Liver (tissue), 9 donors: ENCODE results near the gene BARHL1. TPM values are rescaled to one million over a fixed set of nuclear protein-coding genes. Genes with fewer than 3 reads are reported as not detected.
A peak's percentile ranks its signal among the peaks of the same experiment; 100 is the strongest.

Experiments
- DNase-seq: peaks from one replicate; pipeline ENCODE4 v3.0.0-alpha.2; 2017; ENCODE audit warnings: low spot score
- H3K27ac ChIP-seq, 2 donors: one replicate each; pipeline ENCODE4 v1.7.0; 2013; ENCODE audit warnings: inconsistent platforms in 2 of 2, low read length in 2 of 2, control low read depth in 1 of 2, low read depth in 1 of 2, mild to moderate bottlenecking in 1 of 2
- H3K27me3 ChIP-seq, 4 donors: one replicate each; pipeline versions ENCODE4 v1.6.1 to v1.7.0; 2013; ENCODE audit warnings: low read length in 3 of 4, inconsistent platforms in 1 of 4, mild to moderate bottlenecking in 1 of 4, moderate library complexity in 1 of 4; ENCODE audit not compliant: control insufficient read depth in 4 of 4, insufficient read depth in 4 of 4
- H3K36me3 ChIP-seq, 4 donors: one replicate each; pipeline versions ENCODE4 v1.6.1 to v1.7.0; 2013; ENCODE audit warnings: low read length in 3 of 4, mild to moderate bottlenecking in 3 of 4, low read depth in 1 of 4, moderate library complexity in 1 of 4; ENCODE audit not compliant: control insufficient read depth in 4 of 4, insufficient read depth in 3 of 4
- H3K4me1 ChIP-seq, 4 donors: one replicate each; pipeline versions ENCODE4 v1.6.1 to v1.7.0; 2013; ENCODE audit warnings: low read length in 3 of 4, mild to moderate bottlenecking in 3 of 4, moderate library complexity in 1 of 4; ENCODE audit not compliant: control insufficient read depth in 4 of 4, insufficient read depth in 4 of 4
- H3K4me3 ChIP-seq, 3 donors: one replicate each; pipeline versions ENCODE4 v1.6.1 to v1.7.0; 2013; ENCODE audit warnings: low read length in 3 of 3, control low read depth in 1 of 3, low read depth in 1 of 3, mild to moderate bottlenecking in 1 of 3
- H3K9ac ChIP-seq, 2 donors: one replicate each; pipeline ENCODE4 v1.7.0; 2013; ENCODE audit warnings: low read length in 2 of 2, mild to moderate bottlenecking in 2 of 2, moderate library complexity in 2 of 2, control low read depth in 1 of 2, low read depth in 1 of 2
- H3K9me3 ChIP-seq, 4 donors: one replicate each; pipeline versions ENCODE4 v1.6.1 to v1.7.0; 2013; ENCODE audit warnings: low read length in 3 of 4; ENCODE audit not compliant: control insufficient read depth in 4 of 4
- ATF3 ChIP-seq: IDR thresholded peaks from 2 replicates; pipeline ENCODE4 v1.6.1; 2016; ENCODE audit warnings: antibody characterized with exemption
- CTCF ChIP-seq: fragments of 150-350 bp; IDR thresholded peaks from 2 replicates; pipeline ENCODE4 v1.5.1; 2017; ENCODE audit warnings: improper control_type of control experiment, low read depth, low read length; ENCODE audit not compliant: missing input control
- EGR1 ChIP-seq, 2 donors: IDR thresholded peaks; 2 replicates each; pipeline ENCODE4 v1.6.1; 2016 to 2018; ENCODE audit warnings: antibody characterized with exemption in 2 of 2, low read depth in 2 of 2
- FOXA1 ChIP-seq: IDR thresholded peaks from 2 replicates; pipeline ENCODE4 v1.6.1; 2016; ENCODE audit warnings: antibody characterized with exemption
- FOXA2 ChIP-seq: IDR thresholded peaks from 2 replicates; pipeline ENCODE4 v1.6.1; 2016; ENCODE audit warnings: antibody characterized with exemption
- GABPA ChIP-seq, 2 donors: IDR thresholded peaks in 1 of 2; conservative IDR thresholded peaks in 1 of 2; 2 replicates each; pipeline ENCODE4 v1.6.1; 2016; ENCODE audit warnings: antibody characterized with exemption in 2 of 2, mild to moderate bottlenecking in 1 of 2, moderate library complexity in 1 of 2
- HNF4A ChIP-seq, 2 donors: conservative IDR thresholded peaks; 2 replicates each; pipeline ENCODE4 v1.6.1; 2016; ENCODE audit warnings: antibody characterized with exemption in 2 of 2, mild to moderate bottlenecking in 2 of 2
- HNF4G ChIP-seq: IDR thresholded peaks from 2 replicates; pipeline ENCODE4 v1.6.1; 2016; ENCODE audit warnings: antibody characterized with exemption
- JUND ChIP-seq, 2 donors: IDR thresholded peaks; 2 replicates each; pipeline ENCODE4 v1.6.1; 2016; ENCODE audit warnings: antibody characterized with exemption in 2 of 2
- MAX ChIP-seq: IDR thresholded peaks from 2 replicates; pipeline ENCODE4 v1.6.1; 2016; ENCODE audit warnings: antibody characterized with exemption
- NR2F2 ChIP-seq: IDR thresholded peaks from 2 replicates; pipeline ENCODE4 v1.6.1; 2016; ENCODE audit warnings: antibody characterized with exemption
- RAD21 ChIP-seq, 2 donors: IDR thresholded peaks; 2 replicates each; pipeline ENCODE4 v1.6.1; 2016; ENCODE audit warnings: antibody characterized with exemption in 2 of 2, mild to moderate bottlenecking in 2 of 2
- REST ChIP-seq: IDR thresholded peaks from 2 replicates; pipeline ENCODE4 v1.6.1; 2016; ENCODE audit warnings: antibody characterized with exemption, mild to moderate bottlenecking
- RXRA ChIP-seq, 2 donors: IDR thresholded peaks; 2 replicates each; pipeline ENCODE4 v1.6.1; 2017 to 2018; ENCODE audit warnings: antibody characterized with exemption in 2 of 2, mild to moderate bottlenecking in 1 of 2
- TAF1 ChIP-seq: conservative IDR thresholded peaks from 2 replicates; pipeline ENCODE4 v1.6.1; 2016; ENCODE audit warnings: antibody characterized with exemption, mild to moderate bottlenecking
- YY1 ChIP-seq: IDR thresholded peaks from 2 replicates; pipeline ENCODE4 v1.6.1; 2016; ENCODE audit warnings: antibody characterized with exemption, mild to moderate bottlenecking
- ZBTB33 ChIP-seq: IDR thresholded peaks from 2 replicates; pipeline ENCODE4 v1.6.1; 2016; ENCODE audit warnings: antibody characterized with exemption
- WGBS: extraction: QIAGEN DNeasy Blood & Tissue Kit; methylation state at CpG from one replicate; pipeline ENCODE4 v1.1.7; 2013; 5-methylcytosine and 5-hydroxymethylcytosine counted together
- polyA plus RNA-seq, 2 donors: library from polyadenylated mRNA; stranded (reverse) in 1 of 2; unstranded in 1 of 2; fragments of 200-250 nt in 1 of 2; fragments of >200 nt in 1 of 2; fragmentation: Nextera tagmentation in 1 of 2; extraction: Ambion mirVana in 1 of 2; gene quantifications; one replicate each; pipeline versions ENCODE4 v1.2.1 to v1.2.3, GENCODE V29; 2013 to 2015
- total RNA-seq, 2 donors: library from RNA; depleted of rRNA; stranded (reverse); fragments of >200 nt; gene quantifications; one replicate each; pipeline ENCODE4 v1.2.3, GENCODE V29; 2014
- donor health status: healthy.
- donor health status: healthy.
- donor health status: healthy.
- donor health status: healthy.
- donor health status: healthy.

Gene BARHL1
- total RNA-seq (not detected), polyA plus RNA-seq (not detected)

GRCh38 chr9:132582276-132582785 lies at the start of gene BARHL1:
Gene BARHL1, plus strand, starts transcription at chr9:132582606. Its CDS starts 192 bp downstream, at chr9:132582798.
- no peak within 1 kb of the TSS for H3K27ac ChIP-seq
- no peak for DNase-seq
- peaks cover 0 to 11% (median 6%) of the 10 kb centered on the region in 4 donors for H3K4me1 ChIP-seq
- peak within 1 kb of the TSS in 1 of 3 donors; percentile 18 for H3K4me3 ChIP-seq
- no peaks in the 10 kb centered on the region for H3K36me3 ChIP-seq
- no peak within 1 kb of the TSS for H3K9ac ChIP-seq
- H3K27me3 ChIP-seq: peaks cover 7 to 49% (median 28%) of the 10 kb centered on the region in 4 donors
- TF ChIP-seq RAD21 (IDR thresholded peaks at IDR 0.05) (no peak), JUND (IDR thresholded peaks at IDR 0.05) (no peak), CTCF (no peak), FOXA1 (no peak), ATF3 (no peak), TAF1 (no peak), EGR1 (IDR thresholded peaks at IDR 0.05; ENCODE audit: low read depth in 2 of 2) (no peak), HNF4A (conservative IDR thresholded peaks at IDR 0.05) (no peak), YY1 (no peak), REST (no peak), HNF4G (no peak), NR2F2 (no peak), FOXA2 (no peak), RXRA (IDR thresholded peaks at IDR 0.05) (no peak), GABPA (IDR thresholded peaks at IDR 0.05 in 1 of 2, conservative IDR thresholded peaks at IDR 0.05 in 1 of 2) (no peak)
- 10% methylated on average over 36 of the region's 36 CpGs for WGBS
- H3K9me3 ChIP-seq: no peaks in the 10 kb centered on the region

- TF ChIP-seq GABPA (IDR thresholded peaks at IDR 0.05 in 1 of 2, conservative IDR thresholded peaks at IDR 0.05 in 1 of 2) (no peak), EGR1 (IDR thresholded peaks at IDR 0.05; ENCODE audit: low read depth in 2 of 2) (no peak), FOXA1 (no peak), JUND (IDR thresholded peaks at IDR 0.05) (no peak), NR2F2 (no peak), CTCF (no peak), MAX (no peak), ZBTB33 (no peak), ATF3 (no peak)
- H3K4me3 ChIP-seq: no peak overlapping the region
- DNase-seq: no peak
- no peaks in the 10 kb centered on the region for H3K4me1 ChIP-seq
- no peak overlapping the region for H3K9ac ChIP-seq
- no peaks in the 10 kb centered on the region for H3K27me3 ChIP-seq
- no peaks in the 10 kb centered on the region for H3K36me3 ChIP-seq
- peaks cover 0 to 2% (median 0%) of the 10 kb centered on the region in 4 donors for H3K9me3 ChIP-seq
- 80% methylated on average over 2 of the region's 2 CpGs for WGBS
- no peak overlapping the region for H3K27ac ChIP-seq
Measured at GRCh38 chr9:132534832-132535231, 47.6 kb upstream of the BARHL1 start.
